OCI-LY7 (cell line): ENCODE results near the gene GNB2. TPM values are rescaled to one million over a fixed set of nuclear protein-coding genes. Genes with fewer than 3 reads are reported as not detected.
"Not testable (repeated sequence)": the region's sequence is repeated elsewhere in the genome, so short reads cannot be mapped to it uniquely, and the experiment has no call there.

ENCODE experiments used
- BruUV-seq: library from RNA; stranded (reverse); fragments of 400-500 nt; replicated peaks from 2 replicates; lab custom pipeline; 2021; lab: Mats Ljungman, UMichigan
- CTCF ChIA-PET: fragments of 300-600 bp; sonication (Branson Sonifier 250); formaldehyde crosslinking; loops from one replicate; lab custom pipeline; 2022; ENCODE audit warnings: antibody characterized with exemption; ENCODE audit not compliant: unreplicated experiment; lab: Charles Lee
- POLR2A ChIA-PET: fragments of 300-600 bp; sonication (Branson Sonifier 250); formaldehyde crosslinking; loops from one replicate; lab custom pipeline; 2022; ENCODE audit warnings: antibody characterized with exemption; lab: Charles Lee
- DNase-seq: peaks from one replicate; pipeline ENCODE4 v3.0.0-alpha.2; 2015; ENCODE audit warnings: low spot score
- H2AFZ ChIP-seq: fragments of 200-600 bp; sonication (generic), shearing (Covaris generic); 2 replicates; pipeline ENCODE4 v1.6.1; 2014; ENCODE audit warnings: mild to moderate bottlenecking, antibody characterized with exemption, low read length, moderate library complexity
- H3K27ac ChIP-seq: fragments of 200-600 bp; sonication (generic); 2 replicates; pipeline ENCODE4 v1.5.1; 2014; ENCODE audit warnings: mixed run types, low read depth, mild to moderate bottlenecking, moderate library complexity, low read length, inconsistent platforms; ENCODE audit not compliant: poor library complexity, severe bottlenecking
- H3K36me3 ChIP-seq: fragments of 200-600 bp; sonication (generic); 2 replicates; pipeline ENCODE4 v1.6.1; 2014; ENCODE audit warnings: mild to moderate bottlenecking, antibody characterized with exemption, low read length, moderate library complexity, mixed read lengths; ENCODE audit not compliant: insufficient read depth
- H3K4me1 ChIP-seq: fragments of 200-600 bp; sonication (generic); 2 replicates; pipeline ENCODE4 v1.5.1; 2014; ENCODE audit warnings: mild to moderate bottlenecking, low read length; ENCODE audit not compliant: insufficient read depth, poor library complexity, severe bottlenecking
- H3K4me2 ChIP-seq: fragments of 200-600 bp; sonication (generic); 2 replicates; pipeline ENCODE4 v1.6.1; 2014; ENCODE audit warnings: mild to moderate bottlenecking, low read length
- H3K4me3 ChIP-seq: fragments of 200-600 bp; sonication (generic); 2 replicates; pipeline ENCODE4 v1.5.1; 2014; ENCODE audit warnings: mild to moderate bottlenecking, low read depth, low read length; ENCODE audit not compliant: poor library complexity, severe bottlenecking
- H3K79me2 ChIP-seq: fragments of 200-600 bp; sonication (generic); 2 replicates; pipeline ENCODE4 v1.6.1; 2016; ENCODE audit warnings: low read depth, mild to moderate bottlenecking, low read length, moderate library complexity, mixed read lengths; ENCODE audit not compliant: insufficient read depth
- H3K9me2 ChIP-seq: fragments of 200-600 bp; sonication (generic); 2 replicates; pipeline ENCODE4 v1.6.1; 2016; ENCODE audit warnings: mild to moderate bottlenecking, low read length, mixed read lengths; ENCODE audit not compliant: insufficient read depth
- H3K9me3 ChIP-seq: fragments of 200-600 bp; sonication (generic); 2 replicates; pipeline ENCODE4 v1.6.1; 2014; ENCODE audit warnings: mild to moderate bottlenecking, mixed run types, low read length, mixed read lengths
- H4K20me1 ChIP-seq: fragments of 200-600 bp; sonication (generic); 2 replicates; pipeline ENCODE4 v1.6.1; 2014; ENCODE audit warnings: mild to moderate bottlenecking, antibody characterized with exemption, low read length, moderate library complexity, mixed read lengths; ENCODE audit not compliant: insufficient read depth
- CTCF ChIP-seq: fragments of 200-600 bp; sonication (generic); conservative IDR thresholded peaks from 2 replicates; pipeline ENCODE4 v1.5.1; 2014; ENCODE audit warnings: mild to moderate bottlenecking, antibody characterized with exemption, low read length, moderate library complexity, mixed read lengths
- EZH2phosphoT487 ChIP-seq: fragments of 200-600 bp; sonication (generic); IDR thresholded peaks from 2 replicates; pipeline ENCODE4 v1.6.1; 2018; ENCODE audit warnings: low read depth, borderline replicate concordance, mild to moderate bottlenecking, mixed run types, antibody characterized with exemption, low read length, moderate library complexity, mixed read lengths
- intact Hi-C: fragments of 100-400 bp; cut with micrococcal nuclease; formaldehyde crosslinking; loops from one replicate; pipeline ENCODE4 v1.10.0; 2022; ENCODE audit not compliant: unreplicated experiment
- total RNA-seq, 2 experiments: library from RNA; depleted of rRNA in 1 of 2; stranded (reverse); fragments of >200 nt in 1 of 2; shearing (Covaris generic) in 1 of 2; gene quantifications; 2 replicates each; pipeline ENCODE4 v1.2.3, GENCODE V29; 2014 to 2022

Gene GNB2
- total RNA-seq, 2 experiments from 2014 or later: 80.4 to 174 TPM

- H3K9me2 ChIP-seq: no peaks in the 10 kb centered on the region
- POLR2A ChIA-PET: interaction anchor here (2.3 kb wide), 1 partner anchor 105 kb away, joined by 5 read pairs; no protein-coding TSS in a partner anchor
- H3K4me2 ChIP-seq: peak within 1 kb of the TSS; percentile 99
- H3K4me1 ChIP-seq: peaks cover 42% of the 10 kb centered on the region
- TF ChIP-seq EZH2phosphoT487 (no peak), CTCF (no peak)
- no peaks in the 10 kb centered on the region for H3K9me3 ChIP-seq
- peaks cover 18% of the 10 kb centered on the region for H4K20me1 ChIP-seq
- H2AFZ ChIP-seq: peak within 1 kb of the TSS; percentile 35
- peak; percentile 81 for DNase-seq
- CTCF ChIA-PET: no interaction called here
- H3K79me2 ChIP-seq: peaks cover 42% of the 10 kb centered on the region
- peaks cover 16% of the 10 kb centered on the region; the same call in 1 of the 2 replicates for H3K36me3 ChIP-seq
- no TSS peak for BruUV-seq
- intact Hi-C loops: loop anchor here (5.0 kb wide), 1 partner anchor 217 kb away; the partner anchor contains the start of gene TSC22D4
- H3K4me3 ChIP-seq: peak within 1 kb of the TSS; percentile 95
- peak within 1 kb of the TSS; percentile 39 for H3K27ac ChIP-seq
Measured at GRCh38 chr7:100694098-100694745, 20.7 kb downstream of the GNB2 start, which contains the start of gene GIGYF1. TSS of gene GIGYF1 (minus strand) at chr7:100694250. CDS start at chr7:100688238, 6,012 bp downstream.

GRCh38 chr7:100696123-100696521 lies 22.6 kb downstream of the GNB2 start:
- Histone ChIP-seq H3K79me2 (peaks cover 24% of the 10 kb centered on the region), H3K27ac (no peak overlapping the region), H3K4me1 (peaks cover 37% of the 10 kb centered on the region), H3K36me3 (peaks cover 2% of the 10 kb centered on the region; the same call in 1 of the 2 replicates), H3K4me3 (no peak overlapping the region), H4K20me1 (0 out of 2 replicates have a peak, but pooled peaks cover 12% of the 10 kb centered on the region), H3K4me2 (peak overlapping the region; percentile 52), H3K9me3 (no peaks in the 10 kb centered on the region), H2AFZ (no peak overlapping the region), H3K9me2 (no peaks in the 10 kb centered on the region)
- no TSS peak for BruUV-seq
- intact Hi-C loops: no loop called here
- no peak for DNase-seq
- ChIA-PET CTCF (interaction anchor here (1.0 kb wide), 1 partner anchor 9 kb away, joined by 3 read pairs; no protein-coding TSS in a partner anchor), POLR2A (interaction anchor here (0.6 to 2.5 kb wide), 2 partner anchors 10 to 194 kb away, joined by 4 to 28 read pairs; partner anchors contain the start of gene POP7)
- TF ChIP-seq CTCF (no peak), EZH2phosphoT487 (no peak)

GRCh38 chr7:100699018-100699417 lies 25.5 kb downstream of the GNB2 start:
- DNase-seq: no peak
- Histone ChIP-seq H4K20me1 (no peaks in the 10 kb centered on the region), H3K79me2 (no peaks in the 10 kb centered on the region), H3K4me3 (no peak overlapping the region), H3K27ac (no peak overlapping the region), H3K9me2 (no peaks in the 10 kb centered on the region), H2AFZ (no peak overlapping the region), H3K4me2 (no peak overlapping the region), H3K36me3 (no peaks in the 10 kb centered on the region), H3K4me1 (peaks cover 18% of the 10 kb centered on the region), H3K9me3 (no peaks in the 10 kb centered on the region)
- TF ChIP-seq CTCF (no peak), EZH2phosphoT487 (no peak)
- ChIA-PET CTCF (no interaction called here), POLR2A (interaction anchor here (0.6 kb wide), 1 partner anchor 65 kb away, joined by 4 read pairs; no protein-coding TSS in a partner anchor)
- intact Hi-C loops: no loop called here
- no TSS peak for BruUV-seq

- CTCF ChIA-PET, H3K79me2 ChIP-seq, H4K20me1 ChIP-seq, DNase-seq, BruUV-seq, H2AFZ ChIP-seq, H3K36me3 ChIP-seq, H3K27ac ChIP-seq, H3K9me3 ChIP-seq, intact Hi-C loops, H3K9me2 ChIP-seq, H3K4me1 ChIP-seq, POLR2A ChIA-PET, H3K4me3 ChIP-seq, H3K4me2 ChIP-seq: not testable (repeated sequence)
Measured at GRCh38 chr7:100701089-100701488, 27.5 kb downstream of the GNB2 start.
